Mucosa of descending colon (tissue), 3 donors: Measurements from ENCODE around the gene SH3TC2. TPM values are rescaled to one million over a fixed set of nuclear protein-coding genes. Genes with fewer than 3 reads are reported as not detected.

Experiments used
- ATAC-seq: fragments of 200-7000 bp; cut with Tn5 transposase; one replicate; pipeline ENCODE4 v1.9.1; 2020; ENCODE audit warnings: mild to moderate bottlenecking, moderate library complexity
- DNase-seq, 3 donors: peaks; one replicate each; pipeline ENCODE4 v3.0.0-alpha.2; 2020
- H3K36me3 ChIP-seq: fragments of 200-600 bp; one replicate; pipeline ENCODE4 v1.8.0; 2021; ENCODE audit warnings: low read depth, mild to moderate bottlenecking
- H3K4me1 ChIP-seq: fragments of 200-600 bp; one replicate; pipeline ENCODE4 v1.8.0; 2021; ENCODE audit warnings: low read depth, mild to moderate bottlenecking
- H3K4me3 ChIP-seq: fragments of 200-600 bp; one replicate; pipeline ENCODE4 v1.8.0; 2021; ENCODE audit warnings: mild to moderate bottlenecking
- H3K9me3 ChIP-seq: fragments of 200-600 bp; one replicate; pipeline ENCODE4 v1.8.0; 2021; ENCODE audit warnings: mild to moderate bottlenecking
- intact Hi-C, 2 donors: fragments of 100-400 bp; cut with DNase I in 1 of 2; cut with micrococcal nuclease in 1 of 2; formaldehyde crosslinking; loops; one replicate each; pipeline versions ENCODE4 v1.11.0 to v1.11.1; 2022; cut with DNase I, micrococcal nuclease
- total RNA-seq, 3 donors: library from RNA; stranded (reverse); fragmentation: NEBNext Ultra II Directional in 2 of 3; extraction: Animal tissue kit (Norgen Biotek cat#: 25700) in 2 of 3; gene quantifications; one replicate each; pipeline versions ENCODE4 v1.2.1 to v1.2.4, GENCODE V29; 2021 to 2023
- TF ChIP-seq, protein P1 (sequence below): fragments of 200-600 bp; IDR thresholded peaks from one replicate; pipeline ENCODE4 v1.8.0; 2022; ENCODE audit warnings: antibody characterized with exemption, mild to moderate bottlenecking
- donor health status: DM: no; HTN: no; CAD: no; lungs with moderate emphysema.
- donor health status: DM: no; HTN: no; CAD: no.
- donor health status: DM: no; HTN: yes; CAD: no.

SH3TC2 gene
- total RNA-seq, 3 donors from 2014 or later = 1.3 to 3.9 (median 2.2) TPM

DNA sequence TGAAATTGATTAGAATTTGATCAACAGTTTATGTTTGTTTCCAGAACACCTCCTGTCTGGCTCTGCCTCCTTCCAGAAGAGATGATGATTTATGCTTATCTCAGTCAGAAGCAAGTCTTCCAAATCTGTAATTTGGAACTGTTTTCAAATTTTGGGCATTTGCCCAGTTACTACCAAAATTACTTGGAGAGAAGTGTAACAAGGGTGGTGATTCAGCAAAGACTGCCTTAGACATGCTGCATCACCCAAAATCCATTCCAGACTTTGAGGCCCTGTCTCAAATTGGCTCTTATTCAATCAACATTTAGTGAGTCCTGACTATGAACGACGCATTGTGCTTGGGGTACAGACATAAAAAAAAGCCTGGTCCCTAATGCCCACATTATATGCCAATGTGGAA, 89.4 kb downstream of the SH3TC2 start:
- peaks cover under 1% of the 10 kb centered on the region for H3K4me1 ChIP-seq
- intact Hi-C loops = no loop called here

DNA sequence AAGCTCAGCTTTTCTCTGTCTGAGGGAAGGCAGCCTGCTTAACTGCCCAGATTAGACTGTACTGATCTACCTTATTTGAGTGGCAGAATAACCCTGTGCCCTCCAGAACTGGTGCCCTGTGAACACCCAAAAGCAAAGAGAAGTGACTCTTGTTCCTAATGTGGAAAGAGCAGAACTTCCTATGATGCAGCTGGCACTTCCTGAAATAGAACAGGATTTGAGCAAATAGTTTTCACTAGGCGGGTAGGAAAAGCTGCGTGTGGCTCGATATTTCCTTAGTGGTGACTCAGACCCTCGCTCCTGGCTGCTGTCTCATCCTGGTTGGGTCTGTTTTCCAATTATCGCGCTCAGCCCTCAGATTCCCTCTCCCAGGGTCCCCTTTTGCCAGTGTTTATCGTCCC, 89.9 kb downstream of the SH3TC2 start:
- DNase-seq (peak in 1 of 3 donors; percentile 13), ATAC-seq (peak; percentile 44)
- no peaks in the 10 kb centered on the region for H3K36me3 ChIP-seq
- TF ChIP-seq, protein P1, sequence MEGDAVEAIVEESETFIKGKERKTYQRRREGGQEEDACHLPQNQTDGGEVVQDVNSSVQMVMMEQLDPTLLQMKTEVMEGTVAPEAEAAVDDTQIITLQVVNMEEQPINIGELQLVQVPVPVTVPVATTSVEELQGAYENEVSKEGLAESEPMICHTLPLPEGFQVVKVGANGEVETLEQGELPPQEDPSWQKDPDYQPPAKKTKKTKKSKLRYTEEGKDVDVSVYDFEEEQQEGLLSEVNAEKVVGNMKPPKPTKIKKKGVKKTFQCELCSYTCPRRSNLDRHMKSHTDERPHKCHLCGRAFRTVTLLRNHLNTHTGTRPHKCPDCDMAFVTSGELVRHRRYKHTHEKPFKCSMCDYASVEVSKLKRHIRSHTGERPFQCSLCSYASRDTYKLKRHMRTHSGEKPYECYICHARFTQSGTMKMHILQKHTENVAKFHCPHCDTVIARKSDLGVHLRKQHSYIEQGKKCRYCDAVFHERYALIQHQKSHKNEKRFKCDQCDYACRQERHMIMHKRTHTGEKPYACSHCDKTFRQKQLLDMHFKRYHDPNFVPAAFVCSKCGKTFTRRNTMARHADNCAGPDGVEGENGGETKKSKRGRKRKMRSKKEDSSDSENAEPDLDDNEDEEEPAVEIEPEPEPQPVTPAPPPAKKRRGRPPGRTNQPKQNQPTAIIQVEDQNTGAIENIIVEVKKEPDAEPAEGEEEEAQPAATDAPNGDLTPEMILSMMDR = no peak
- intact Hi-C loops = no loop called here
- no peak overlapping the region for H3K4me3 ChIP-seq
- peaks cover 4% of the 10 kb centered on the region for H3K4me1 ChIP-seq
- no peaks in the 10 kb centered on the region for H3K9me3 ChIP-seq

More for the DNA sequence above, 89.4 kb downstream of the SH3TC2 start:
- TF ChIP-seq, protein P1 = no peak
- H3K4me3 ChIP-seq = no peak overlapping the region
- no peaks in the 10 kb centered on the region for H3K36me3 ChIP-seq
- DNase-seq = no peak
- ATAC-seq = no peak
- no peaks in the 10 kb centered on the region for H3K9me3 ChIP-seq

DNA sequence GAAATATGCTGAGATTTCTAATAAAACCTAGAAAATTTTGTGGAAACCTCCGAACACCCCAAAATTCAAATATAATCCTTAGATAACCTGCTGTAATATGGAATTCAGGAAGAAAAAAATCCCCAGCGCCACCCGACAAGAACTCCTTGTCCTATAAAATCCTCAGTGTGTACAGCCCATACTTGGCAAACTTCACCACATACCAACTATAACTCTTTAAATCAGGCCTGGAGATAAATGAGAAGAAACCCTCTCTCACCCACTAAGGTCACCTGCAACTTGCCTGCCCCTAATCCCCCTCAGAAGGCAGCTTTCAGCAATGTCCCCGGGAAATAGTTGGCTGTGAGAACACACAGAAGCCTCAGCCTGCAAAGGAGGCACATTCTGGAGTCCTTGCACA, 90.5 kb downstream of the SH3TC2 start:
- H3K9me3 ChIP-seq = no peaks in the 10 kb centered on the region
- intact Hi-C loops = no loop called here
- ATAC-seq (no peak), DNase-seq (no peak)
- TF ChIP-seq, protein P1 = no peak
- peaks cover 4% of the 10 kb centered on the region for H3K4me1 ChIP-seq
- no peaks in the 10 kb centered on the region for H3K36me3 ChIP-seq
- no peak overlapping the region for H3K4me3 ChIP-seq

DNA sequence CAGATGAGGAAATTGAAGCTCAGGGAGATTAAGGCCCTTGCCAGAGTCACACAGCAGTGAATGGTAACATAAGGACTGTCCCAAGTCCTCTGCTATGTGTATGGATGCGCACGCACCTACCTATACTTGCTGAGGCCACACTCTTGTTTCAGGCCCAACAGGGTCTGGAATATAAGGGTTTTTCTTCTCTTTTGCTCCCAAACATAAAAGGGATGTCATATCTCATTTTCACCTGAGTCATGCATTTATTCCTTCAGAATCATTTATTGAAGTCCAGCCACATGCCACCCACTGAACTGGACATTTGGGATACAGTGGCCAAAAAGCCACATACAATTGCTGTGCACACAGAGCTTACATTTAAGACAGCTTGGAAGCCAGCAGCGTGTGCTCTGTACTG, 92.0 kb downstream of the SH3TC2 start:
- Histone ChIP-seq H3K9me3 (no peaks in the 10 kb centered on the region), H3K4me1 (peaks cover 4% of the 10 kb centered on the region), H3K4me3 (no peak overlapping the region), H3K36me3 (no peaks in the 10 kb centered on the region)
- no peak for ATAC-seq
- DNase-seq = no peak
- TF ChIP-seq, protein P1 = no peak
- intact Hi-C loops = no loop called here

DNA sequence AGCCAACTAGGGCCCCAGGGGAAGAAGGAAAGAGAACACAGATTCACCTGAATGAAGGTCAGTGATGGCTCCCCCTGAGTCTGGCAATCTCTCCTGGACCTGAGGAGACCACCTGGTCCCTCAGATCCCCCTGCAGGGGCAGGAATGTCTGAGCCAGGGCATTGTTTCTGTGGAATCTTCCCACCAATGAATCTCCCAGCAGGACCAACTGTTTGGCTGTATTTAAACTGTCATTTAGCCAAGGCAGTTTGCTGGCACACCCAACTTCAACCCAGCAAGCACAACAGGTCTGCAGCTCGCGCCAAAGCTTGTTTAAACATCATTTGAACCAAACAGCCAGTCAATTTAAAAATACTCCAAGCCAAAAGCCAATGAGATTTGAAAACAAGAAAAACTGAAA, 92.6 kb downstream of the SH3TC2 start:
- no peak overlapping the region for H3K4me3 ChIP-seq
- TF ChIP-seq, protein P1 = no peak
- peaks cover 4% of the 10 kb centered on the region for H3K4me1 ChIP-seq
- no peaks in the 10 kb centered on the region for H3K9me3 ChIP-seq
- ATAC-seq (peak; percentile 76), DNase-seq (peak in 2 of 3 donors; percentile 52 to 75)
- H3K36me3 ChIP-seq = no peaks in the 10 kb centered on the region
- intact Hi-C loops = no loop called here

DNA sequence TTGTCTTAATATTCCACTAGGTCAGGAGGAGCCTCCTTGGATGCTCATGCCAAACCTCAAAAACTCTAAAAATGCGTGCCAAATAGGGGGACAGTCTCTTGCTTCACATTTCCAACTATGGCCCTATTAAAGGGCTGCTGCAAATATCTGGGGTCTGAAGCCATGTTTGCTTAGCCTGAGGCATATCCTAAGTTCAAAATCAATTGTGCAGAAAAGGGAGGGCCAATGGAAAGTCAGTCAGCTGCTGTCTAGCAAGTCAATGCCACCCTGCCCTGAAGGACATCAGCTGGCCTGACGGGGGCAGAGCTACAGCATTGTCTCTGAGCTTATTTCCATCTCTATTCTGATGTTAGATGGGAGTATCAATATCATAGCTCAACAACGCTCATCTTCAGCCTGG, 93.6 kb downstream of the SH3TC2 start:
- Histone ChIP-seq H3K4me1 (peaks cover 4% of the 10 kb centered on the region), H3K36me3 (no peaks in the 10 kb centered on the region), H3K9me3 (no peaks in the 10 kb centered on the region), H3K4me3 (no peak overlapping the region)
- no peak for DNase-seq
- ATAC-seq = no peak
- intact Hi-C loops = no loop called here
- TF ChIP-seq, protein P1 = no peak
